GM12865 (cell line): ENCODE data around the gene NCOR2.

Source experiments
- DNase-seq: peaks from one replicate; pipeline ENCODE4 v3.0.0; 2010; ENCODE audit warnings: low read depth
- H3K4me3 ChIP-seq: 2 replicates; pipeline ENCODE4 v1.5.1; 2011; ENCODE audit warnings: mild to moderate bottlenecking, low read depth, low read length, control low read depth
- TF ChIP-seq, protein P1 (sequence below): IDR thresholded peaks from 2 replicates; pipeline ENCODE4 v1.5.1; 2011; ENCODE audit warnings: low read length, control low read depth, low read depth, inconsistent platforms; ENCODE audit not compliant: insufficient read depth; ENCODE audit errors: missing control alignments

The NCOR2 gene

GRCh38 chr12:124583854-124584253 lies 16.4 kb upstream of the NCOR2 start:
- TF ChIP-seq, protein P1, sequence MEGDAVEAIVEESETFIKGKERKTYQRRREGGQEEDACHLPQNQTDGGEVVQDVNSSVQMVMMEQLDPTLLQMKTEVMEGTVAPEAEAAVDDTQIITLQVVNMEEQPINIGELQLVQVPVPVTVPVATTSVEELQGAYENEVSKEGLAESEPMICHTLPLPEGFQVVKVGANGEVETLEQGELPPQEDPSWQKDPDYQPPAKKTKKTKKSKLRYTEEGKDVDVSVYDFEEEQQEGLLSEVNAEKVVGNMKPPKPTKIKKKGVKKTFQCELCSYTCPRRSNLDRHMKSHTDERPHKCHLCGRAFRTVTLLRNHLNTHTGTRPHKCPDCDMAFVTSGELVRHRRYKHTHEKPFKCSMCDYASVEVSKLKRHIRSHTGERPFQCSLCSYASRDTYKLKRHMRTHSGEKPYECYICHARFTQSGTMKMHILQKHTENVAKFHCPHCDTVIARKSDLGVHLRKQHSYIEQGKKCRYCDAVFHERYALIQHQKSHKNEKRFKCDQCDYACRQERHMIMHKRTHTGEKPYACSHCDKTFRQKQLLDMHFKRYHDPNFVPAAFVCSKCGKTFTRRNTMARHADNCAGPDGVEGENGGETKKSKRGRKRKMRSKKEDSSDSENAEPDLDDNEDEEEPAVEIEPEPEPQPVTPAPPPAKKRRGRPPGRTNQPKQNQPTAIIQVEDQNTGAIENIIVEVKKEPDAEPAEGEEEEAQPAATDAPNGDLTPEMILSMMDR = no peak
- DNase-seq = no peak
- H3K4me3 ChIP-seq = no peak overlapping the region

GRCh38 chr12:124582108-124582424 lies 14.7 kb upstream of the NCOR2 start:
- no peak for DNase-seq
- no peak overlapping the region for H3K4me3 ChIP-seq
- TF ChIP-seq, protein P1 = no peak

DNA sequence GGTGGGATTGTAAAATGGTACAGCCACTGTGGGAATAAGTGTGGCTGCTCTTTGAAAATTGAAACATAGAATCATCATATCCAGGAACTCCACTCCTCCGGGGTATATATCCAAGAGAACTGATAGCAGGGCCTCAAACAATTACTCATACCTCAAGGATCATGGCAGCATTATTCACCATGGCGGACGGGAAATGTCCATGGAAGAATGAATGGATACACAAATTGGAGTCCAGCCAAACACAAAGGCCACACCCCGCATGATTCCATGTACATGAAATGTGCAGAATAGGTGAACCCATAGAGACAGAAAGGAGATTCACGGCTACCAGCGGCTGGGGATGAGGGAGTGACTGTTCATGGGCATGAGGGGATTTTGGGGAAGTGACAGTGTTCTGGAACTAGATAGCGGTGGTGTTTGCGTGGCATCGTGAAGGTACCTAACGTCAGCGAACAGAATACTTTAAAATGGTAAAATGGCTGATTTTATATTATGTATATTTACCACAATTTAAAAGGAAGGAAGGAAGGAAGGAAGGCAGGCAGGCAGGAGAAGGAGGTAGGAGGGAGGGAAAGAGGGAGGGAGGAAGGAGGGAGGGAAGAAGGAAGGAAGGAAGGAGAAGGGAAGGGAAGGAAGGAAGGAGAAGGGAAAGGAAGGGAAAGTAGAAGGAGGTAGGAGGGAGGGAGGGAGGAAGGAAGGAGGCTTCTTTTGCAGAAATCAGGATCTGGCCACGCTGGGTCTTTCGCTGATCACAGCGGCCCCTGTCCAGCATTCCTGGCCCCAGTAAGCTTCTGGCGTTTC lies 14.1 kb upstream of the NCOR2 start:
- TF ChIP-seq, protein P1 = no peak
- no peak for DNase-seq
- H3K4me3 ChIP-seq = no peak overlapping the region

GRCh38 chr12:124579921-124580517 lies 12.6 kb upstream of the NCOR2 start:
- DNase-seq = no peak

GRCh38 chr12:124578854-124579253 lies 11.4 kb upstream of the NCOR2 start:
- no peak for DNase-seq
- H3K4me3 ChIP-seq = no peak overlapping the region
- TF ChIP-seq, protein P1 = no peak

More at GRCh38 chr12:124579921-124580517, 12.6 kb upstream of the NCOR2 start:
- no peak overlapping the region for H3K4me3 ChIP-seq
- TF ChIP-seq, protein P1 = no peak

GRCh38 chr12:124578445-124578844 lies 11.0 kb upstream of the NCOR2 start:
- TF ChIP-seq, protein P1 = no peak
- H3K4me3 ChIP-seq = no peak overlapping the region
- DNase-seq = no peak
